ENCODE data around the gene NACC1. TPM values are rescaled to one million over a fixed set of nuclear protein-coding genes. Genes with fewer than 3 reads are reported as not detected.

The NACC1 gene
- total RNA-seq, 1 experiment from 2014 or later: 55.0 TPM

GRCh38 chr19:13100031-13100588 is 18.0 kb upstream of the NACC1 start:
- DNase-seq (ENCODE audit: low spot score): no peak

- DNase-seq (ENCODE audit: low spot score): no peak
These were observed 17.0 kb upstream of the NACC1 start for GRCh38 chr19:13100841-13101589.

GRCh38 chr19:13101590-13102415 is 16.3 kb upstream of the NACC1 start:
- no peak for DNase-seq (ENCODE audit: low spot score)

- no peak for DNase-seq (ENCODE audit: low spot score)
These were observed 15.7 kb upstream of the NACC1 start for GRCh38 chr19:13102416-13102665.

- DNase-seq (ENCODE audit: low spot score): no peak
These were observed 15.1 kb upstream of the NACC1 start, which contains the start of gene LYL1 for GRCh38 chr19:13102666-13103580. TSS of gene LYL1 (minus strand) at chr19:13102858. CDS start at chr19:13101171, 1,687 bp downstream.

GRCh38 chr19:13103581-13104359 is 14.3 kb upstream of the NACC1 start:
- no peak for DNase-seq (ENCODE audit: low spot score)

- DNase-seq (ENCODE audit: low spot score): no peak
These were observed 13.7 kb upstream of the NACC1 start for GRCh38 chr19:13104360-13104847.

GRCh38 chr19:13104848-13105711 is 13.0 kb upstream of the NACC1 start:
- no peak for DNase-seq (ENCODE audit: low spot score)

GRCh38 chr19:13109361-13110098 is 8.5 kb upstream of the NACC1 start:
- DNase-seq (ENCODE audit: low spot score): no peak

GRCh38 chr19:13110099-13110610 is 7.9 kb upstream of the NACC1 start:
- no peak for DNase-seq (ENCODE audit: low spot score)

GRCh38 chr19:13112555-13112954 is 5.5 kb upstream of the NACC1 start:
- DNase-seq (ENCODE audit: low spot score): no peak

- DNase-seq (ENCODE audit: low spot score): no peak
These were observed 2.2 kb upstream of the NACC1 start for GRCh38 chr19:13115936-13116281.

- DNase-seq (ENCODE audit: low spot score): peak; percentile 90
These were observed 1.5 kb upstream of the NACC1 start, which contains the start of gene TRMT1 for GRCh38 chr19:13116282-13117175. TSS of gene TRMT1 (minus strand) at chr19:13116740. CDS start at chr19:13116399, 341 bp downstream.

- DNase-seq (ENCODE audit: low spot score): no peak
These were observed 790 bp upstream of the NACC1 start for GRCh38 chr19:13117176-13117771.

GRCh38 chr19:13118424-13119193 is 545 bp downstream of the NACC1 start:
- peak; percentile 38 for DNase-seq (ENCODE audit: low spot score)

GRCh38 chr19:13119627-13120026 is 1.6 kb downstream of the NACC1 start:
- DNase-seq (ENCODE audit: low spot score): no peak

GRCh38 chr19:13120031-13120430 is 2.0 kb downstream of the NACC1 start:
- DNase-seq (ENCODE audit: low spot score): no peak
